ENCODE measurements around the gene DPYD. TPM values are rescaled to one million over a fixed set of nuclear protein-coding genes. Genes with fewer than 3 reads are reported as not detected.

Gene DPYD
- total RNA-seq, 1 donor from 2014 or later, result 41.2 TPM

- intact Hi-C loops (cut with micrococcal nuclease), result no loop called here
Measured at GRCh38 chr1:97797403-97798183, 123.2 kb downstream of the DPYD start.

- intact Hi-C loops (cut with micrococcal nuclease), result no loop called here
Measured at GRCh38 chr1:97796711-97797110, 124.1 kb downstream of the DPYD start.

- intact Hi-C loops (cut with micrococcal nuclease), result no loop called here
Measured at GRCh38 chr1:97792655-97793054, 128.2 kb downstream of the DPYD start.

DNA sequence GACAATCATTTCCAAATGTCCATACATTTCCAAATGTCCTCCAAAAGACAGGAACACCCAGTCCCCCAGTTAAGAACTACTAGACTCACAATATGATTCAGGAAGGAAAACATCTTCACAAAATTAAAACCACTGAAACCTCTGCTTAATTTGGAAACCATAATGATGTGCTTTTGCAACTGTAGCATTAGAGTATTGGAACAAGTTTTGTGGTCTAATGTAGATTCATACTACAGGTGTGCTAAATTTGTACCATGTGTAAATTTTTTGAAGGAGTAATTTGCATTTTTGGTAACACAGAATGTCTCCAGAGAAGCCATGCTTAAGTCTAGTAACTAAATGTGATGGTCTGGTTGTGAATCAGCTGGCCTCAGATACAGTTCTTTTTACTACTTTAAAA lies 129.6 kb downstream of the DPYD start:
- intact Hi-C loops (cut with micrococcal nuclease), result no loop called here

- intact Hi-C loops (cut with micrococcal nuclease), result no loop called here
Measured at GRCh38 chr1:97787231-97787630, 133.6 kb downstream of the DPYD start.

GRCh38 chr1:97784661-97785060 lies 136.2 kb downstream of the DPYD start:
- intact Hi-C loops (cut with micrococcal nuclease), result no loop called here

GRCh38 chr1:97783751-97784150 lies 137.1 kb downstream of the DPYD start:
- intact Hi-C loops (cut with micrococcal nuclease), result no loop called here

DNA sequence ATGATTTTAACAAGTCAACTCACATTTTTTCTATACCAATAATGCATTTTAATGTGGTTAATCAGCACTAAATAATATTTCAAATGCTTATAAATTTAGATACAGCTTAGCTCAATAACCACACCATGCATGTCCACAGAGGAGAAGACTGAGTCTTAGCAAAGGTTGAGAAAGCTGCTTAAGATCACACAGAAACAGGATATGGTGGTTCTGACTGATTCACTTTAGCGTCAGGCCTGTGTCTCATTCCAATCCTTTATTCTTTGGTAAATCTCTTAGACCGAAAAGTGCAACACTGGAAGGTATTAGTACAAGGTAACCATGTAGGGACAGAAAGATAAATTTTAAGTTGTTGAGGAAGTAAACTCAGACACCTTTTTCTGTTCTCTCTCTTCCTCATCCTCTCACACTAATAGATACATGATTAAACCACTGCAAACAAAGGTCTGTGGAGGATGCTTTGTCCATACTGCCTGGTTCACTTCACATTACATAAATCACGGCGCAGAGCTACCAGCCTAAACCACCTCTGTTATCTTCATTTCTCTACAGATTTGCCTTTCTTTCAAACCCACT lies 139.0 kb downstream of the DPYD start:
- intact Hi-C loops (cut with micrococcal nuclease), result no loop called here

GRCh38 chr1:97780884-97781283 lies 139.9 kb downstream of the DPYD start:
- intact Hi-C loops (cut with micrococcal nuclease), result no loop called here

- intact Hi-C loops (cut with micrococcal nuclease), result no loop called here
Measured at GRCh38 chr1:97778718-97779117, 142.1 kb downstream of the DPYD start.

DNA sequence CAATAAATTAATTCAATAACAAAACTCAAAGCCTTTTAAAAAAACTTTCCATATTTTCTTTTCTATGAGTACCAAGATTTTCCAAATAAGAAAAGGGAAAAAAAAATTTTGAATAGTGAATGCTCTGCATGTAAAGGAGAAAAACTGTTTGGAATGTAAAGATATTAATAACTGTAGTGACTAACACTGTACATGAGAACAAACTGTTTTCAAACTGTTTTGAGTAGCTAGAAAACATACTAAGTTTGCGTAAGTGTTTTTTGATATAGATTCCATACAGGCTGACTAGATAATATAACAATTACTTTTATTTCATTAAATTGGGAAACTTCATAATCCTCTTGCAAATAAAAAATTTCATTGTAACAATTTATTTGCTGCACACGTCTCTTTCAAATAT lies 150.5 kb downstream of the DPYD start:
- intact Hi-C loops (cut with micrococcal nuclease), result no loop called here

DNA sequence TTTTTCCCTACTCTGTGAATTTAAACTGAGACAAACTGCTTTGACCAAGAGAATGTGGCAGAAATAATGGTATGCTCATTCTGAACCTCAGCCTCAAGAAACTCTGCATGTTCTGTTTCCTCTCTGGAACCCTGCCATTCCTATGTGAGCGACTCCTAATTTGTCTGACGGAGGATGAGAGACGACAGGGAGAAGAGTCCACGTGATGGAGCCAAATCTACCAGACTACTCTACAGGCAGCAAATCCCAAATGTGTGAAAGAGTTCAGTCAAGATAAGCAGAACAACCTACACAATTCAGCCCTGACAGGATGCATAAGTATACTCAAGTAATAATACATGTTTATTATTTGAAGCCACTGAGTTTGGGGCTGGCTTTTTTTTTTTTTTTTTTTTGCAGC lies 153.5 kb downstream of the DPYD start:
- intact Hi-C loops (cut with micrococcal nuclease), result no loop called here

- intact Hi-C loops (cut with micrococcal nuclease), result no loop called here
Measured at GRCh38 chr1:97764991-97765390, 155.8 kb downstream of the DPYD start.

DNA sequence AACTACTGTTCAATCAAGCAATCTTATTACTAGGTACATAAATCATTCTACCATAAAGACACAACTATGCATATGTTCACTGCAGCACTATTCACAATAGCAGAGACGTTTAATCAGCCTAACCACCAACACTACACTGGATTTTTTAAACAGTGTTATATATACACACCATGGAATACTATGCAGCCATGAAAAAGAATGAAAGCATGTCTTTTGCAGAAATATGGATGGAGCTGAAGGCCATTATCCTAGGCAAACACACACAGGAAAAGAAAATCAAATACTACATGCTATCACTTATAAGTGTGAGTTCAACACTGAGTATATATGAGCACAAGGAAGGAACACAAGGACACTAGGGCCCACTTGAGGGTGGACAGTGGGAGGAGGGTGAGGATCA lies 159.2 kb downstream of the DPYD start:
- intact Hi-C loops (cut with micrococcal nuclease), result no loop called here

- intact Hi-C loops (cut with micrococcal nuclease), result no loop called here
Measured at GRCh38 chr1:97759078-97759477, 161.8 kb downstream of the DPYD start.

- intact Hi-C loops (cut with micrococcal nuclease), result no loop called here
Measured at GRCh38 chr1:97758541-97759057, 162.2 kb downstream of the DPYD start.

- intact Hi-C loops (cut with micrococcal nuclease), result no loop called here
Measured at GRCh38 chr1:97745912-97746311, 174.9 kb downstream of the DPYD start.

GRCh38 chr1:97744977-97745376 lies 175.9 kb downstream of the DPYD start:
- intact Hi-C loops (cut with micrococcal nuclease), result no loop called here

- intact Hi-C loops (cut with micrococcal nuclease), result no loop called here
Measured at GRCh38 chr1:97743129-97743528, 177.7 kb downstream of the DPYD start.

- intact Hi-C loops (cut with micrococcal nuclease), result no loop called here
Measured at GRCh38 chr1:97740891-97741290, 179.9 kb downstream of the DPYD start.

DNA sequence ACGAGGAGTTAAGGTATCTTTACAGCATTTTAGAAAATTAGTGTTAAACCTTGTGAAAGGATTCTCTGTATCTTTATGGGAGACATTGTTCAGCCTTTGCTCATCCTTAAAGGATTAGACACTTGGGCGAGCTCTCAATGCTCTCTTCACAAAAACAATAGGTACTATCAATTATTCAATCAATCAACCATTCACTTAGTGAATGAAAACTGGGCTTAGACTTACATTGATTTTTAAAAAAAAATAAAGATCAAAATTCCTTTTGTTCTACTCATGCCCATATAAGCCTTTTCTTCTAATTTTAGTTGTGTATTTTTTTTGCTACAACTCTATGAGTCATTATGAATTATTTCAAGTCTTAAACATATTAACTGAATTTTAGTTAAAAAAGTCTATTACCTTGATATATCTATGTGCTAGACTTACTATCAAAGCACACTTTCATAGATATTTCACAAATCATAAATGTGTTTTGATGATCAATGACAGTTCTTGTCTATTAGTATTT lies 181.2 kb downstream of the DPYD start:
- intact Hi-C loops (cut with micrococcal nuclease), result no loop called here

- intact Hi-C loops (cut with micrococcal nuclease), result no loop called here
Measured at GRCh38 chr1:97738270-97738669, 182.6 kb downstream of the DPYD start.

DNA sequence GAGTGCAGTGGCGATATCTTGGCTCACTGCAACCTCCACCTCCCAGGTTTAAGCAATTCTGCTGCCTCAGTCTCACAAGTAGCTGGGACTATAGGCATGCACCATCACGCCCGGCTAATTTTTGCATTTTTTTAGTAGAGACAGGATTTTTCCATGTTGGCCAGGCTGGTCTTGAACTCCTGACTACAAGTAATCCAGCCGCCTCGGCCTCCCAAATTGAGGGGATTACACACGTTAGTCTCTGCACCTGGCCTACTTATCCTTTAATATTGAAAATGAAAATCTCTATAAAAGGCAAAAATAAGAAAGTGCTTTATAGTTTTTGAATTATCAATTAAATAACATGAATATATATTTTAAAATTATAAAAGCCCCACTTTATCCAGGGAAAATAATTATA lies 190.6 kb downstream of the DPYD start:
- intact Hi-C loops (cut with micrococcal nuclease), result no loop called here

Measured in T-helper 1 cell treated with Interleukin-12 subunit alpha and Interleukin-12 subunit beta and Interleukin-4 antibody, amounts not matched to agents 30 ng/mL and 1 ng/mL, for 36 hours (primary cell).